HepG2 (cell line): ENCODE results near the gene COMMD1. TPM values are rescaled to one million over a fixed set of nuclear protein-coding genes. Genes with fewer than 3 reads are reported as not detected.

Experiments used
- AGO1 ChIP-seq: fragments of 200-400 bp; formaldehyde crosslinking; IDR thresholded peaks from 2 replicates; pipeline ENCODE4 v1.6.1; 2017; ENCODE audit warnings: mild to moderate bottlenecking, low read depth, low read length, moderate library complexity; ENCODE audit not compliant: poor library complexity, severe bottlenecking
- ARNT2 ChIP-seq: sonication (generic); formaldehyde crosslinking; IDR thresholded peaks from 2 replicates; pipeline ENCODE4 v1.8.0; 2022; ENCODE audit warnings: mild to moderate bottlenecking, low read depth, missing genetic modification reagents, moderate library complexity
- BCLAF1 ChIP-seq: fragments of 450-650 bp; IDR thresholded peaks from 2 replicates; pipeline ENCODE4 v1.6.1; 2017; ENCODE audit warnings: mild to moderate bottlenecking
- ESRRA ChIP-seq: sonication (generic); formaldehyde crosslinking; IDR thresholded peaks from 2 replicates; pipeline ENCODE4 v1.5.1; 2020; ENCODE audit warnings: mild to moderate bottlenecking, low read depth, missing genetic modification reagents
- IKZF1 ChIP-seq: fragments of 450-650 bp; IDR thresholded peaks from 2 replicates; pipeline ENCODE4 v1.7.1; 2016
- NCOA2 ChIP-seq: sonication (generic); formaldehyde crosslinking; IDR thresholded peaks from 2 replicates; pipeline ENCODE4 v1.8.0; 2022; ENCODE audit warnings: inconsistent platforms
- NFIC ChIP-seq: IDR thresholded peaks from 2 replicates; pipeline ENCODE4 v1.6.1; 2012; ENCODE audit warnings: mild to moderate bottlenecking, low read length, inconsistent platforms
- RAD51 ChIP-seq: fragments of 450-650 bp; IDR thresholded peaks from 2 replicates; pipeline ENCODE4 v1.6.1; 2016; ENCODE audit warnings: borderline replicate concordance
- REPIN1 ChIP-seq: sonication (generic); formaldehyde crosslinking; IDR thresholded peaks from 2 replicates; pipeline ENCODE4 v1.8.0; 2022; ENCODE audit warnings: missing genetic modification reagents, low read depth, mild to moderate bottlenecking, borderline replicate concordance
- SALL1 ChIP-seq: sonication (generic); formaldehyde crosslinking; IDR thresholded peaks from 2 replicates; pipeline ENCODE4 v1.8.0; 2022; ENCODE audit warnings: mild to moderate bottlenecking, missing genetic modification reagents
- SIX1 ChIP-seq: sonication (generic); formaldehyde crosslinking; IDR thresholded peaks from 2 replicates; pipeline ENCODE4 v1.4.0; 2020; ENCODE audit warnings: missing genetic modification reagents, borderline replicate concordance
- YY1 ChIP-seq: IDR thresholded peaks from 2 replicates; pipeline ENCODE4 v1.6.1; 2011; ENCODE audit warnings: low read length, low read depth, moderate library complexity, mild to moderate bottlenecking; ENCODE audit not compliant: insufficient read depth, insufficient replicate concordance
- ZBTB34 ChIP-seq: sonication (generic); formaldehyde crosslinking; IDR thresholded peaks from 2 replicates; pipeline ENCODE4 v1.8.0; 2022; ENCODE audit warnings: mild to moderate bottlenecking, missing genetic modification reagents
- ZNF441 ChIP-seq: sonication (generic); formaldehyde crosslinking; IDR thresholded peaks from 2 replicates; pipeline ENCODE4 v1.7.0; 2021; ENCODE audit warnings: missing genetic modification reagents, borderline replicate concordance
- ZNF451 ChIP-seq: sonication (generic); formaldehyde crosslinking; IDR thresholded peaks from 2 replicates; pipeline ENCODE4 v1.5.0; 2020; ENCODE audit warnings: mild to moderate bottlenecking, missing genetic modification reagents
- polyA plus RNA-seq, 8 experiments: library from polyadenylated mRNA; depleted of rRNA in 3 of 8; stranded (reverse) in 7 of 8; unstranded in 1 of 8; fragments of >200 nt; fragmentation: Illumina TruSeq in 4 of 8; extraction: Trizol in 4 of 8; gene quantifications; 2 replicates each; pipeline versions ENCODE4 v1.2.1 to v1.2.3, GENCODE V29; 2011 to 2016; ENCODE audit warnings: low read depth in 4 of 8, missing spikeins in 1 of 8, mixed read lengths in 1 of 8; ENCODE audit not compliant: insufficient read depth in 1 of 8
- total RNA-seq, 5 experiments: library from RNA; depleted of rRNA; stranded (reverse); fragments of >200 nt; fragmentation: Illumina TruSeq; extraction: Trizol; gene quantifications; 2 replicates each; pipeline ENCODE4 v1.2.3, GENCODE V29; 2016; ENCODE audit warnings: low read depth in 1 of 5
- TF ChIP-seq, protein P1 (sequence below): sonication (generic); formaldehyde crosslinking; IDR thresholded peaks from 2 replicates; pipeline ENCODE4 v1.4.0; 2020; ENCODE audit warnings: missing genetic modification reagents
- TF ChIP-seq, protein P2 (sequence below): IDR thresholded peaks from 2 replicates; pipeline ENCODE4 v1.6.1; 2016; ENCODE audit warnings: missing compliant biosample characterization, missing genetic modification reagents, borderline replicate concordance
- TF ChIP-seq, protein P3 (sequence below): sonication (generic); formaldehyde crosslinking; IDR thresholded peaks from 2 replicates; pipeline ENCODE4 v1.8.1; 2023; ENCODE audit warnings: missing genetic modification reagents, mild to moderate bottlenecking, borderline replicate concordance
- TF ChIP-seq, protein P4 (sequence below): sonication (generic); formaldehyde crosslinking; IDR thresholded peaks from 2 replicates; pipeline ENCODE4 v1.5.0; 2020; ENCODE audit warnings: mild to moderate bottlenecking, missing genetic modification reagents

Gene COMMD1
- total and polyA plus RNA-seq, 2 of the 13 experiments (the other 11 are each of a cell fraction or from before 2014, with no cell fraction given) = 25.7 to 105 TPM

DNA sequence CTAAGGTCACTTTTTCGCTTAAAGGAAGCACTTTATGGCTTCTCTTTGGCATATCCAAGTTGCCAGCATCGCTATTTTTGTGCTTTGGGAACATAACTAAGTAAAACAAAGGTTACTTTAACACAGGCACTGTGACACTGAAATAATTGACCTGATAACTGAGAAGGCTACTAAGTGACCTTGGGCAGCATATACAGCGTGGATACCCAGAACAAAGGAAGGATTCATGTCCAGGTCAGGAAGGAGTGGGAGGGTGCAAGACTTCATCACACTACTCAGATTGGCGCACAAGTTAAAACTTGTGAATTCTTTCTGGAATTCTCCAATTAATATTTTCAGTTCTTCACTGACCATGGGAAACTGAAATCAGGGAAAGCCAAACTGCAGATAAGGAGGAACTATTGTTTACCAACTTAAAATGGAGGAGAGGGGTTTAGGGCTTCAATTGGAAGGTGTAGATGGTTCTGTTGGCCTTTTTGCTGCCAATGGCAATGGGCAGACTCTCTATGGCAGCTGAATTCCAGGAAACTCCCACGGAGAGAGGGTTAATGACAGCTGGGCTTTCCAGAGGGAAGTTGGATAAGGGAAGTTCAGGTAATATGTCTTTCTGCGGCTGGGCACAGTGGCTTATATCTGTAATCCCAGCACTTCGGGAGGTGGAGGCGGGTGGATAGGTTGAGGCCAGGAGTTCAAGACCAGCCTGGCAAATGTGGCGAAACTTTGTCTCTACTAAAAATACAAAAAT lies 45.3 kb downstream of the COMMD1 start (continued):
- TF ChIP-seq NCOA2 (CRISPR knock-in tag) (0 out of 2 replicates have a peak, but pooled peaks have one; percentile 17), REPIN1 (CRISPR knock-in tag) (peak; percentile 65; the same call in 1 of the 2 replicates), ESRRA (no peak), NFIC (no peak), ZNF451 (CRISPR knock-in tag) (no peak), ARNT2 (no peak), ZNF441 (CRISPR knock-in tag) (no peak), ZBTB34 (CRISPR knock-in tag) (0 out of 2 replicates have a peak, but pooled peaks have one; percentile 19), AGO1 (no peak), BCLAF1 (no peak), SIX1 (CRISPR knock-in tag) (peak; percentile 55; the same call in 1 of the 2 replicates), IKZF1 (no peak), YY1 (no peak), SALL1 (CRISPR knock-in tag) (peak; percentile 12; the same call in 1 of the 2 replicates), RAD51 (no peak)
- TF ChIP-seq, protein P1, sequence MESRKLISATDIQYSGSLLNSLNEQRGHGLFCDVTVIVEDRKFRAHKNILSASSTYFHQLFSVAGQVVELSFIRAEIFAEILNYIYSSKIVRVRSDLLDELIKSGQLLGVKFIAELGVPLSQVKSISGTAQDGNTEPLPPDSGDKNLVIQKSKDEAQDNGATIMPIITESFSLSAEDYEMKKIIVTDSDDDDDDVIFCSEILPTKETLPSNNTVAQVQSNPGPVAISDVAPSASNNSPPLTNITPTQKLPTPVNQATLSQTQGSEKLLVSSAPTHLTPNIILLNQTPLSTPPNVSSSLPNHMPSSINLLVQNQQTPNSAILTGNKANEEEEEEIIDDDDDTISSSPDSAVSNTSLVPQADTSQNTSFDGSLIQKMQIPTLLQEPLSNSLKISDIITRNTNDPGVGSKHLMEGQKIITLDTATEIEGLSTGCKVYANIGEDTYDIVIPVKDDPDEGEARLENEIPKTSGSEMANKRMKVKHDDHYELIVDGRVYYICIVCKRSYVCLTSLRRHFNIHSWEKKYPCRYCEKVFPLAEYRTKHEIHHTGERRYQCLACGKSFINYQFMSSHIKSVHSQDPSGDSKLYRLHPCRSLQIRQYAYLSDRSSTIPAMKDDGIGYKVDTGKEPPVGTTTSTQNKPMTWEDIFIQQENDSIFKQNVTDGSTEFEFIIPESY = peak; percentile 49; the same call in 1 of the 2 replicates
- TF ChIP-seq, protein P2, sequence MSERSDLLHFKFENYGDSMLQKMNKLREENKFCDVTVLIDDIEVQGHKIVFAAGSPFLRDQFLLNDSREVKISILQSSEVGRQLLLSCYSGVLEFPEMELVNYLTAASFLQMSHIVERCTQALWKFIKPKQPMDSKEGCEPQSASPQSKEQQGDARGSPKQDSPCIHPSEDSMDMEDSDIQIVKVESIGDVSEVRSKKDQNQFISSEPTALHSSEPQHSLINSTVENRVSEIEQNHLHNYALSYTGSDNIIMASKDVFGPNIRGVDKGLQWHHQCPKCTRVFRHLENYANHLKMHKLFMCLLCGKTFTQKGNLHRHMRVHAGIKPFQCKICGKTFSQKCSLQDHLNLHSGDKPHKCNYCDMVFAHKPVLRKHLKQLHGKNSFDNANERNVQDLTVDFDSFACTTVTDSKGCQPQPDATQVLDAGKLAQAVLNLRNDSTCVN (CRISPR knock-in tag) = no peak
- TF ChIP-seq, protein P3, sequence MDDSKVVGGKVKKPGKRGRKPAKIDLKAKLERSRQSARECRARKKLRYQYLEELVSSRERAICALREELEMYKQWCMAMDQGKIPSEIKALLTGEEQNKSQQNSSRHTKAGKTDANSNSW = no peak
- TF ChIP-seq, protein P4, sequence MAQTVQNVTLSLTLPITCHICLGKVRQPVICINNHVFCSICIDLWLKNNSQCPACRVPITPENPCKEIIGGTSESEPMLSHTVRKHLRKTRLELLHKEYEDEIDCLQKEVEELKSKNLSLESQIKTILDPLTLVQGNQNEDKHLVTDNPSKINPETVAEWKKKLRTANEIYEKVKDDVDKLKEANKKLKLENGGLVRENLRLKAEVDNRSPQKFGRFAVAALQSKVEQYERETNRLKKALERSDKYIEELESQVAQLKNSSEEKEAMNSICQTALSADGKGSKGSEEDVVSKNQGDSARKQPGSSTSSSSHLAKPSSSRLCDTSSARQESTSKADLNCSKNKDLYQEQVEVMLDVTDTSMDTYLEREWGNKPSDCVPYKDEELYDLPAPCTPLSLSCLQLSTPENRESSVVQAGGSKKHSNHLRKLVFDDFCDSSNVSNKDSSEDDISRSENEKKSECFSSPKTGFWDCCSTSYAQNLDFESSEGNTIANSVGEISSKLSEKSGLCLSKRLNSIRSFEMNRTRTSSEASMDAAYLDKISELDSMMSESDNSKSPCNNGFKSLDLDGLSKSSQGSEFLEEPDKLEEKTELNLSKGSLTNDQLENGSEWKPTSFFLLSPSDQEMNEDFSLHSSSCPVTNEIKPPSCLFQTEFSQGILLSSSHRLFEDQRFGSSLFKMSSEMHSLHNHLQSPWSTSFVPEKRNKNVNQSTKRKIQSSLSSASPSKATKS (CRISPR knock-in tag) = no peak
